Measurements from ENCODE around the gene SDF4.

DNA sequence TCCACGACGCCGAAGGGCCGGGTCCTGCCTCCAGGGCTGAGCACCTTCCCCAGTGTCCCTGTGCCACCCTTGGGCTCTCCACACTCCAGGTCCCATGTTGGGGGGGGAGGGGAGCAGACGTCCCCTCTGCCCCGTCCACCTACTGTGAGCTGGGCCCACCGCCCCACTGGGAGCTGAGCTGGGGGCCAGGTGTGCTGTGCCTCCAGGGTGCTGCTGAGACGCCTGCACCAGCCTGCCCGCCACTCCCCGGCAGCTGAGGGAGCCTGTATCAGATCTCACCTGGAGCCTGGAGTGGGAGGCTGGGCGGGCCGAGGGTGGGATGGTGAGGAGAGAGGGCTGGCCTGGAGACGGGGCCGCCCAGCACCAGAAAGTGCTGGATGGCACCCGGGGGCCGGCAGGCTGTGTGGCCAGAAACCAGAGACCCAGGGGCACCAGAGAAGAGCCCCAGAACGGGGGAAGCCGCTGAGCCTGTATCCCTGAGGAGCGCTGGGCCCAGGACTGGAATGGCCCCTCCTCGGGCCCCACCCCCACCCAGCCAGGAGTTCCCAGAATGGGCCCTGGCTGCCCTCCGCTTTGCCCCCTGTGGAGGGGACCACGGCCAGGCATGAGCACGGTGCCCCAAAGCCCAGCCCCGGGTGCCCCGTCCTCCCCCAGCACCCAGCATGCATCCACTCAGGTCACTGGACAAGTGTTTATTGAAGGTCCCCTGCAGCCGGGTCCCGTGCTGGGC, 28.8 kb downstream of the SDF4 start:
- TF ChIP-seq, protein P1, sequence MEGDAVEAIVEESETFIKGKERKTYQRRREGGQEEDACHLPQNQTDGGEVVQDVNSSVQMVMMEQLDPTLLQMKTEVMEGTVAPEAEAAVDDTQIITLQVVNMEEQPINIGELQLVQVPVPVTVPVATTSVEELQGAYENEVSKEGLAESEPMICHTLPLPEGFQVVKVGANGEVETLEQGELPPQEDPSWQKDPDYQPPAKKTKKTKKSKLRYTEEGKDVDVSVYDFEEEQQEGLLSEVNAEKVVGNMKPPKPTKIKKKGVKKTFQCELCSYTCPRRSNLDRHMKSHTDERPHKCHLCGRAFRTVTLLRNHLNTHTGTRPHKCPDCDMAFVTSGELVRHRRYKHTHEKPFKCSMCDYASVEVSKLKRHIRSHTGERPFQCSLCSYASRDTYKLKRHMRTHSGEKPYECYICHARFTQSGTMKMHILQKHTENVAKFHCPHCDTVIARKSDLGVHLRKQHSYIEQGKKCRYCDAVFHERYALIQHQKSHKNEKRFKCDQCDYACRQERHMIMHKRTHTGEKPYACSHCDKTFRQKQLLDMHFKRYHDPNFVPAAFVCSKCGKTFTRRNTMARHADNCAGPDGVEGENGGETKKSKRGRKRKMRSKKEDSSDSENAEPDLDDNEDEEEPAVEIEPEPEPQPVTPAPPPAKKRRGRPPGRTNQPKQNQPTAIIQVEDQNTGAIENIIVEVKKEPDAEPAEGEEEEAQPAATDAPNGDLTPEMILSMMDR (IDR thresholded peaks at IDR 0.05 in 4 of 5, conservative IDR thresholded peaks at IDR 0.05 in 1 of 5) = no peak
- no peak for TF ChIP-seq POLR2A (IDR thresholded peaks at IDR 0.05)

Measured in gastrocnemius medialis (tissue), 4 donors.